ENCODE data around the gene FGF21. TPM values are rescaled to one million over a fixed set of nuclear protein-coding genes. Genes with fewer than 3 reads are reported as not detected.
A peak's percentile ranks its signal among the peaks of the same experiment; 100 is the strongest.

Gene FGF21
- total RNA-seq, 2 experiments from 2014 or later = not detected

- no peak for ATAC-seq
- CTCF ChIA-PET = no interaction called here
- H3K4me3 Mint-ChIP-seq = peak within 1 kb of the TSS; percentile 95
These were observed 35.8 kb upstream of the FGF21 start, which contains the start of gene MAMSTR for GRCh38 chr19:48719263-48720171. Gene MAMSTR, minus strand, starts transcription at chr19:48719725. Its CDS starts 694 bp downstream, at chr19:48719031.

DNA sequence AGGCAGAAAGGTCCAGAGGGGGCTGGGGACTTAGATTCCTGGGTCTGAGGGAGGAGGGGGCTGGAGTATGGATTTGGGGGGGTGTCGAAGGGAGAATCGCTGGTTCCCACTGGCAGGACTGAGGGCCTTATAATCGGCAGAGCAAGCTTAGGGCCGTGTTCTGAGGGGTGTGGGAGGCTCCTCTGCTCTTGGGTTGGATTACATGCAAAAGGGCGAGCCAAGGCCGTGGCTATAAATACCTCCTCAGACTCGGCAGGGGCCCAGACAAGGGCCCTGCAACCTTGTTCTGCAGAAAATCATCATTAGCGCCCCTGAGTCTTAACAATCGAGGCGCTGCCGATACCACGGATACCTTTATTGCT is 35.1 kb upstream of the FGF21 start:
- Mint-ChIP-seq H3K9me3 (ENCODE audit: low read depth) (peaks cover 3% of the 10 kb centered on the region), H3K4me3 (peak overlapping the region; percentile 95), H3K4me1 (peaks cover 16% of the 10 kb centered on the region), H3K27me3 (no peaks in the 10 kb centered on the region), H3K36me3 (peaks cover 5% of the 10 kb centered on the region), H3K27ac (peak overlapping the region; percentile 98)
- CTCF ChIA-PET = interaction anchor here (0.7 to 1.9 kb wide), 3 partner anchors 19 to 122 kb away, joined by 3 to 8 read pairs (median 4); partner anchors contain the start of gene CA11
- DNase-seq (no peak), ATAC-seq (peak; percentile 25)

More at GRCh38 chr19:48719263-48720171, 35.8 kb upstream of the FGF21 start, which contains the start of gene MAMSTR:
- no peak for DNase-seq
- no peaks in the 10 kb centered on the region for H3K36me3 Mint-ChIP-seq
- peaks cover 14% of the 10 kb centered on the region for H3K4me1 Mint-ChIP-seq
- H3K27me3 Mint-ChIP-seq = no peaks in the 10 kb centered on the region
- peak within 1 kb of the TSS; percentile 98 for H3K27ac Mint-ChIP-seq
- H3K9me3 Mint-ChIP-seq (ENCODE audit: low read depth) = no peaks in the 10 kb centered on the region

DNA sequence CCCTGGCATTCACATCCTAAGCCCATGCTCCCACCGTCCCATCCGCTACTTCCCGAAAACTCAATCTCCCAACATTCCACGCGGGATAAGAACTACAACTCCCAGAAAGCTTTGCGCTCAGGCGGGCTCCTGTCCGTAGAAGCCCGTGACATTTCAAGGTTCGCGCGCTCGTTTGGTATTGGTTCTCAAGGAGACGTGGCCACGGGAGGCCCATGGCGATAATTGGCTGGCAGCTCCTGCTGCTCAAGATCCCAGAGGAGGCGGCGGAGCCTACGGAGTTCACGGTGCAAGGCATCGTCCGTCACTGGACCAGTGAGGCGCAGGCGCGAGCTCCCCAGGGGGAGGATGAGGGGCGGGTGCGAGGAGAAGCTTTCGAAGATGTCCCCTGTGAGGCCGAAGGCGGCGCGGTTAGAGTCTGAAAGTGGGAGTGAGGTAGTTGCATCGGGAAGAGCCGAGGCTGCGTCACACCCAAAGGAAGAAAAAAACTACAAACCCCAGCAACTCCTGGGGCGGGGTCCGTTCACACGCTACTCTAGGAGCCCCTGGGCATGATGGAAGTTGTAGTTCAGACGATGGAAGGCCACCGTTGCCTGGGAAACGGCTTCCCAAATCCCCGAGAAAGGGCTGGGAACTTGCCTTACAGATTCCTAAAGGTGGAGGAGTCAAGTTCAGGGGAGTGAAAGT is 34.6 kb upstream of the FGF21 start:
- H3K27ac Mint-ChIP-seq = peak overlapping the region; percentile 98
- peak overlapping the region; percentile 95 for H3K4me3 Mint-ChIP-seq
- no peaks in the 10 kb centered on the region for H3K27me3 Mint-ChIP-seq
- H3K9me3 Mint-ChIP-seq (ENCODE audit: low read depth) = peaks cover 7% of the 10 kb centered on the region
- peaks cover 19% of the 10 kb centered on the region for H3K4me1 Mint-ChIP-seq
- H3K36me3 Mint-ChIP-seq = peaks cover 10% of the 10 kb centered on the region
- peak; percentile 97 for ATAC-seq
- CTCF ChIA-PET = interaction anchor here (0.7 to 1.9 kb wide), 3 partner anchors 18 to 122 kb away, joined by 3 to 8 read pairs (median 4); partner anchors contain the start of gene CA11
- peak; percentile 98 for DNase-seq

GRCh38 chr19:48722196-48722708 is 33.1 kb upstream of the FGF21 start:
- CTCF ChIA-PET = interaction anchor here (0.7 to 1.9 kb wide), 3 partner anchors 17 to 127 kb away, joined by 3 to 8 read pairs (median 3); no protein-coding TSS in a partner anchor
- H3K9me3 Mint-ChIP-seq (ENCODE audit: low read depth) = peaks cover 14% of the 10 kb centered on the region
- no peaks in the 10 kb centered on the region for H3K27me3 Mint-ChIP-seq
- DNase-seq (no peak), ATAC-seq (no peak)
- H3K36me3 Mint-ChIP-seq = peaks cover 16% of the 10 kb centered on the region
- H3K27ac Mint-ChIP-seq = no peak overlapping the region
- H3K4me1 Mint-ChIP-seq = peaks cover 26% of the 10 kb centered on the region
- H3K4me3 Mint-ChIP-seq = no peak overlapping the region

- Mint-ChIP-seq H3K27me3 (no peaks in the 10 kb centered on the region), H3K4me3 (no peak overlapping the region), H3K27ac (peak overlapping the region; percentile 73), H3K9me3 (ENCODE audit: low read depth) (peaks cover 14% of the 10 kb centered on the region), H3K4me1 (peaks cover 26% of the 10 kb centered on the region), H3K36me3 (peaks cover 23% of the 10 kb centered on the region)
- no peak for DNase-seq
- CTCF ChIA-PET = interaction anchor here (1.1 to 4.8 kb wide), 7 partner anchors 8 to 269 kb away, joined by 3 to 42 read pairs (median 4); partner anchors contain the start of genes CA11, GYS1 and RUVBL2
- peak; percentile 17 for ATAC-seq
These were observed 30.2 kb upstream of the FGF21 start for GRCh38 chr19:48724796-48725753.

DNA sequence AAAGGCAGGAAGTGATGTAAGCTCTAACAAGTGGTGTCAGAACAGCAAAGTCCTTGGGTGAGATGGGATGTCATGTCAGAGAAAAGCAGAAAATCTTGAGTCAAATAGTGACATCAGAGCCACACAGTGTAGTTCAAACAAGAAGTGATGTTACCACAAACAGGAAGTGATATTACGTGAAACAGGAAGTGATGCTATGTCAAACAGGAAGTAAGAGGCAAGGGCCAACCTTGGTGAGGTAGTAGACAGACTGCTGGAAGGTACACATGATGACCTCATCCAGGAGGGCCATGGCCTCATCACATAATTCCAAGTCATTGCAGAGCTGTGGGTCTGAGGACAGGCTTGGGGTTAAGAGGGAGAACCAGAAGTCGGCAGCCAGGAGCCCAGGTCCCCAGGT is 28.8 kb upstream of the FGF21 start:
- Mint-ChIP-seq H3K9me3 (ENCODE audit: low read depth) (peaks cover 14% of the 10 kb centered on the region), H3K4me3 (no peak overlapping the region), H3K36me3 (peaks cover 23% of the 10 kb centered on the region), H3K4me1 (peaks cover 20% of the 10 kb centered on the region), H3K27me3 (no peaks in the 10 kb centered on the region), H3K27ac (peak overlapping the region; percentile 88)
- ATAC-seq (peak; percentile 76), DNase-seq (peak; percentile 67)
- CTCF ChIA-PET = interaction anchor here (1.6 to 4.8 kb wide), 2 partner anchors 10 to 12 kb away, joined by 5 to 42 read pairs; no protein-coding TSS in a partner anchor

DNA sequence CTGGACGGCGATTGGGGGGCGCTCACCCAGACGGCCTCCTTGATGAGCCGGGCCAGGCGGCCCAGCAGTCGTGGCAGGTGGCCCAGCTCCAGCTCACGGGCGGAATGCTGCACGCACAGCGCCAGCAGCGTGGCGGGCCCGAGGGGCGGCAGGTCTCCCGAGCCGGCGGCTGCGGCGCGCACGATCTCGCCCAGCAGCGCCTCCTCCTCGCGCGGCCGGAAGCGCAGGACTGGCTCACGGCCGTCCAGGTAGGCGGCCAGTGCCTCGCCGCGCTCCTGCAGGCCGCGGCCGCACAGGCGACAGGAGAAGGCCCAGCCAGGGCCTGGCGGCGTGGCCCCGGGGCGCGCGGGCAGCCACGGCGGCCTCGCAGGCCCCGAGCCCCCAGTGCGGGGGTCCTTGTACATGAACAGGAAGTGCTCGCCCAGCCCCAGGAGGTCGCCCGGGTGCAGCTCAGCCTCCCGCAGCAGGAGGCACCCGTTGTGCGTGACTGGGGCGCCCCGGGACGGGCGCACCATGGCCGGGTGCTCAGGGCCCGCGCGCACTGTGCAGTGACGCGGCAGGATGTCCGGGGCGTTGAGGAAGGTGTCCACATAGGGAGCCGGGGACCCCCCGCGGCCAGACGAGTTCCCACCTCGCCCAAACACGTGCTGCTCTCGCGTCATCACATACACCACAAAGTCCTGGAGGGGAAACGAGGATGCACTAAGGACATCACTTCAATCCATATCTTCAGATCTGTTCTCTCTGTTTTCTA is 26.2 kb upstream of the FGF21 start:
- H3K9me3 Mint-ChIP-seq (ENCODE audit: low read depth) = peaks cover 14% of the 10 kb centered on the region
- DNase-seq (no peak), ATAC-seq (no peak)
- CTCF ChIA-PET = interaction anchor here (0.6 to 1.3 kb wide), 2 partner anchors 96 to 114 kb away, joined by 3 to 4 read pairs; no protein-coding TSS in a partner anchor
- peaks cover 19% of the 10 kb centered on the region for H3K4me1 Mint-ChIP-seq
- peaks cover 23% of the 10 kb centered on the region for H3K36me3 Mint-ChIP-seq
- H3K27me3 Mint-ChIP-seq = no peaks in the 10 kb centered on the region
- H3K4me3 Mint-ChIP-seq = no peak overlapping the region
- no peak overlapping the region for H3K27ac Mint-ChIP-seq

- no peak overlapping the region for H3K4me3 Mint-ChIP-seq
- CTCF ChIA-PET = no interaction called here
- no peak for DNase-seq
- no peak overlapping the region for H3K27ac Mint-ChIP-seq
- H3K4me1 Mint-ChIP-seq = peaks cover 4% of the 10 kb centered on the region
- H3K9me3 Mint-ChIP-seq (ENCODE audit: low read depth) = peaks cover 4% of the 10 kb centered on the region
- no peaks in the 10 kb centered on the region for H3K27me3 Mint-ChIP-seq
- no peak for ATAC-seq
- peaks cover 10% of the 10 kb centered on the region for H3K36me3 Mint-ChIP-seq
These were observed 23.9 kb upstream of the FGF21 start for GRCh38 chr19:48731452-48731851.

DNA sequence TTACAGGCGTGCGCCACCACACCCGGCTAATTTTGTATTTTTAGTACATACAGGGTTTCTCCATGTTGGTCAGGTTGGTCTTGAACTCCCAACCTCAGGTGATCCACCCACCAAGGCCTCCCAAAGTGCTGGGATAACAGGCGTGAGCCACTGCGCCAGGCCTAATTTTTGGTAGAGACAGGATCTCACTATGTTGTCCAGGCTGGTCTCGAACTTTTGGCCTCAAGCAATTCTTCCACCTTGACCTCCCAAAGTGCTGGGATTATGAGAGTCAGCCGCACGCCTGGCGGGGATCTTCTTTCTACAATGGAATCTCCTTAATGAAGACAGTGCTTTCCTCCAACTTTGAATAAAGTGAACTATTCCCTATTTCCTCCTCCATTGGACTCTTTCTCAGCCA is 20.7 kb upstream of the FGF21 start:
- H3K4me3 Mint-ChIP-seq = no peak overlapping the region
- H3K4me1 Mint-ChIP-seq = peaks cover 6% of the 10 kb centered on the region
- no peaks in the 10 kb centered on the region for H3K27me3 Mint-ChIP-seq
- ATAC-seq (no peak), DNase-seq (no peak)
- CTCF ChIA-PET = no interaction called here
- no peaks in the 10 kb centered on the region for H3K9me3 Mint-ChIP-seq (ENCODE audit: low read depth)
- H3K27ac Mint-ChIP-seq = no peak overlapping the region
- no peaks in the 10 kb centered on the region for H3K36me3 Mint-ChIP-seq

- CTCF ChIA-PET = no interaction called here
- peaks cover 5% of the 10 kb centered on the region for H3K27me3 Mint-ChIP-seq
- no peaks in the 10 kb centered on the region for H3K36me3 Mint-ChIP-seq
- DNase-seq = no peak
- no peak overlapping the region for H3K27ac Mint-ChIP-seq
- H3K4me1 Mint-ChIP-seq = peaks cover 11% of the 10 kb centered on the region
- no peak overlapping the region for H3K4me3 Mint-ChIP-seq
- no peaks in the 10 kb centered on the region for H3K9me3 Mint-ChIP-seq (ENCODE audit: low read depth)
- no peak for ATAC-seq
These were observed 20.2 kb upstream of the FGF21 start for GRCh38 chr19:48735031-48735615.

- Mint-ChIP-seq H3K9me3 (ENCODE audit: low read depth) (no peaks in the 10 kb centered on the region), H3K27ac (no peak overlapping the region), H3K4me1 (peaks cover 14% of the 10 kb centered on the region), H3K4me3 (no peak overlapping the region), H3K36me3 (no peaks in the 10 kb centered on the region), H3K27me3 (peaks cover 17% of the 10 kb centered on the region)
- ATAC-seq = no peak
- no peak for DNase-seq
- CTCF ChIA-PET = interaction anchor here (1.3 to 4.3 kb wide), 3 partner anchors 11 to 93 kb away, joined by 3 to 42 read pairs (median 27); partner anchors contain the start of gene CA11
These were observed 17.8 kb upstream of the FGF21 start for GRCh38 chr19:48737360-48737998.

All from activated CD8-positive, alpha-beta memory T cell treated with anti-CD3 and anti-CD28 coated beads, Interleukin-2, amount 10 ng/mL, durations not matched to agents 7 days and 5 days (primary cell).